Motor neuron (in vitro differentiated cells): Measurements from ENCODE around the gene TMEM114. TPM values are rescaled to one million over a fixed set of nuclear protein-coding genes. Genes with fewer than 3 reads are reported as not detected.

Source experiments
- ATAC-seq, 8 experiments: fragments of 200-7000 bp; cut with Tn5 transposase; replicated peaks in 6 of 8; 2 replicates each; pipeline ENCODE4 v1.8.0; 2021; ENCODE audit warnings: mild to moderate bottlenecking in 8 of 8, moderate library complexity in 8 of 8
- H3K27ac ChIP-seq, 2 donors: fragments of 250-450 bp; sonication (Bioruptor Pico); 2 replicates each; pipeline ENCODE4 v1.9.0; 2021; ENCODE audit warnings: antibody characterized with exemption in 2 of 2, mild to moderate bottlenecking in 2 of 2, moderate library complexity in 1 of 2
- H3K4me1 ChIP-seq, 2 donors: fragments of 250-450 bp; sonication (Bioruptor Pico); replicated peaks in 1 of 2; 2 replicates each; pipeline ENCODE4 v1.6.1; 2021; ENCODE audit warnings: antibody characterized with exemption in 2 of 2, mild to moderate bottlenecking in 2 of 2, moderate library complexity in 1 of 2
- H3K4me3 ChIP-seq, 5 donors: fragments of 250-450 bp; sonication (Bioruptor Pico); 2 replicates each; pipeline ENCODE4 v1.9.0; 2021; ENCODE audit warnings: antibody characterized with exemption in 5 of 5, mild to moderate bottlenecking in 5 of 5, moderate library complexity in 4 of 5
- WGBS, 10 experiments: fragments of 450-650 bp; shearing (Covaris generic); methylation state at CpG; one replicate each; pipeline ENCODE4 v1.0.0; 2022; 5-methylcytosine and 5-hydroxymethylcytosine counted together
- in situ Hi-C, 9 experiments: fragments of 400-800 bp; cut with MboI; loops; one replicate each; pipeline ENCODE4 v1.15.0; 2021; ENCODE audit warnings: low sequenced_read_pairs in 9 of 9, low pct_unique_long_range_greater_than_20kb in 2 of 9; ENCODE audit not compliant: unreplicated experiment in 9 of 9
- total RNA-seq, 8 experiments: library from RNA; unstranded; fragments of 300-600 nt; gene quantifications; 2 replicates each; pipeline versions ENCODE4 v1.2.3 to v1.2.4, GENCODE V29; 2022

Gene TMEM114
- total RNA-seq, 8 experiments from 2014 or later, result 0.21 to 1.3 (median 0.27) TPM; not detected in 5

DNA sequence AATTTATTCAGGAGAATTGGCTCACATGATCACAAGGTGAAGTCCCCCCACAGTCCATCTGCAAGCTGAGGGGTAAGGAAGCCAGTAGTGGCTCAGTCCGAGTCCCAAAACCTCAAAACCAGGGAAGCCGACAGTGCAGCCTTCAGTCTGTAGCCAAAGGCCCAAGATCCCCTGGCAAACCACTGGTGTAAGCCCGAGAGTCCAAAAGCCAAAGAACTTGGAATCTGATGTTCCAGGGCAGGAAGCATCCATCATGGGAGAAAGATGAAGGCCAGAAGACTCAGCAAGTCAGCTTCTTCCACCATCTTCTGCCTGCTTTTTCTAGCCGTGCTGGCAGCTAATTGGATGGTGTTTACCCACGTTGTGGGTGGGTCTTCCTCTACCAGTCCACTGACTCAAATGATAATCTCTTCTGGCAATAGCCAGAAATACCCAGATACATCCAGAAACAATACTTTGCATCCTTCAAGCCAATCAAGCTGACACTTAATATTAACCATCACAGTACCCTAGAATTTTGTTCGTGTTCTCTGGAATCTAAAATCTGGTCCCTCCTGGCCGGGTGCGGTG is 40.4 kb downstream of the TMEM114 start:
- H3K27ac ChIP-seq, result no peak overlapping the region
- in situ Hi-C loops, result no loop called here
- WGBS, 10 experiments, result 48 to 95% (median 70%) methylated on average over 1 to 7 of the region's 8 CpGs; no CpG with 5 or more reads in 1 of the 10 experiments
- ATAC-seq, result no peak
- no peaks in the 10 kb centered on the region for H3K4me1 ChIP-seq
- no peak overlapping the region for H3K4me3 ChIP-seq

- Histone ChIP-seq H3K4me1 (no peaks in the 10 kb centered on the region), H3K4me3 (no peak overlapping the region), H3K27ac (no peak overlapping the region)
- 33 to 100% (median 95%) methylated on average over 1 to 2 of the region's 3 CpGs; no CpG with 5 or more reads in 5 of the 10 experiments for WGBS, 10 experiments
- no peak for ATAC-seq
- in situ Hi-C loops, result no loop called here
These were observed 42.1 kb downstream of the TMEM114 start for GRCh38 chr16:8548166-8548565.

GRCh38 chr16:8547762-8548161 is 42.5 kb downstream of the TMEM114 start:
- Histone ChIP-seq H3K4me3 (no peak overlapping the region), H3K27ac (no peak overlapping the region), H3K4me1 (no peaks in the 10 kb centered on the region)
- in situ Hi-C loops, result no loop called here
- WGBS, 10 experiments, result 4 to 100% (median 80%) methylated on average over 1 to 8 of the region's 8 CpGs; no CpG with 5 or more reads in 1 of the 10 experiments
- no peak for ATAC-seq

GRCh38 chr16:8544406-8544805 is 45.9 kb downstream of the TMEM114 start:
- H3K27ac ChIP-seq, result no peak overlapping the region
- H3K4me1 ChIP-seq, result no peaks in the 10 kb centered on the region
- no peak for ATAC-seq
- 33 to 78% (median 60%) methylated on average over 1 to 5 of the region's 5 CpGs; no CpG with 5 or more reads in 1 of the 10 experiments for WGBS, 10 experiments
- no peak overlapping the region for H3K4me3 ChIP-seq
- in situ Hi-C loops, result no loop called here

- WGBS, 10 experiments, result 3 to 83% (median 17%) methylated on average over 1 to 3 of the region's 3 CpGs; no CpG with 5 or more reads in 2 of the 10 experiments
- Histone ChIP-seq H3K4me1 (no peaks in the 10 kb centered on the region), H3K27ac (no peak overlapping the region), H3K4me3 (no peak overlapping the region)
- in situ Hi-C loops, result no loop called here
- ATAC-seq, result no peak
These were observed 47.1 kb downstream of the TMEM114 start for GRCh38 chr16:8543258-8543657.

DNA sequence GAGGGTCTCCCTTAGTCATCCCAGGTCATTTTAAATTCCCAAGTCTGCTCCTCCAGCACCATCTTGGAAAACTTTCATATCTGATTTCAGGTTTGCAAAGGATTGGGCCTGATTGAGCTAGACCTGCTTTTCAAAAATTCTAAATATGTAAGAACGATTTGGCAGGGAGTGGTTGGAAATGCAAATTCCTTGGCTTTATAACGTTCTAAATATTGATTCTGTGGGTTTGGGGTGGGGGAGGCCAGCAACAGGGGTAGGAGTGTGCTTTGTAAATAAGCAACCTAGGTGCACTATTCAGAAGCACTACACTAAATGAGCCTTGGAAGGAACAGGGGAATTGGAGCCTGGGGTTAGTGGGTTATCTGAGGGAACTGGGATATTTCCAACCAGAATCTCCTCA is 47.9 kb downstream of the TMEM114 start:
- in situ Hi-C loops, result no loop called here
- 0 to 80% (median 29%) methylated on average over 1 to 2 of the region's 2 CpGs; no CpG with 5 or more reads in 3 of the 10 experiments for WGBS, 10 experiments
- Histone ChIP-seq H3K27ac (no peak overlapping the region), H3K4me3 (no peak overlapping the region), H3K4me1 (no peaks in the 10 kb centered on the region)
- peak in 3 of 8 experiments; percentile 89 to 93 (median 92) for ATAC-seq

GRCh38 chr16:8541868-8542267 is 48.4 kb downstream of the TMEM114 start:
- in situ Hi-C loops, result no loop called here
- ATAC-seq, result no peak
- H3K27ac ChIP-seq, result no peak overlapping the region
- H3K4me3 ChIP-seq, result no peak overlapping the region
- H3K4me1 ChIP-seq, result no peaks in the 10 kb centered on the region
- WGBS, 10 experiments, result 0 to 86% (median 20%) methylated on average over 1 to 3 of the region's 4 CpGs; no CpG with 5 or more reads in 3 of the 10 experiments

DNA sequence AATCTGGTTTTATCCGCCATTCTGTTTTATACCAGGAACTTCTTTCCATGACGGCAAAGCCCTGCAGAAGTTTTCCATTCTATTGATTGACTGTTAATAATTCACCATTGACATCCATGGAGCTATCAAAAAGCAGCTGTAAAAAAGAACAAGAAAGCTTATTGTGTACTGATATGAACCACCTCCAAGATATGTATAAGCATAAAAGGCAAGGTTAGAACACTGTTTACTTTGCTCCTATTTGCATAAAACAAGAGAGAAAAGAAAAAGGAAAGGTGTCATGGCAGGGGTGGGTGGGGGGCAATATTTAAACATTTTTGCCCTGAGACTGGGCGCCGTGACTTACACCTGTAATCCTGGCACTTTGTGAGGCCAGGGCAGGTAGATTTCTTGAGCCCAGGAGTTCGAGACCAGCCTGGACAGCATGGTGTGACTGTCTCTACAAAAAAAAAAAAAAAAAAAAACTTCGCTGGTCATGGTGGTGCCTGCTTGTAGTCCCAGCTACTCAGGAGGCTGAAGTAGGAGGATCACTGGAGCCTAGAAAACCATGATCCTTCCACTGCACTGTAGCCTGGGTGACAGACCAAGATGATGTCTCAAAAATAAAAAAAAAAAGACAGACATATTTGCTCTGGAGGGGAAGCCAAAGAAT is 52.5 kb downstream of the TMEM114 start:
- in situ Hi-C loops, result no loop called here
- 0 to 100% (median 80%) methylated on average over 1 to 6 of the region's 6 CpGs; no CpG with 5 or more reads in 1 of the 10 experiments for whole genome bisulfite sequencing, 10 experiments

GRCh38 chr16:8533509-8533908 is 56.8 kb downstream of the TMEM114 start:
- ATAC-seq, result no peak
- peaks cover 0 to 9% of the 10 kb centered on the region in 2 donors for H3K4me1 ChIP-seq
- in situ Hi-C loops, result no loop called here
- no peak overlapping the region for H3K27ac ChIP-seq
- 0 to 100% (median 62%) methylated on average over 1 to 2 of the region's 2 CpGs; no CpG with 5 or more reads in 6 of the 10 experiments for WGBS, 10 experiments
- no peak overlapping the region for H3K4me3 ChIP-seq

More for the DNA sequence above, 52.5 kb downstream of the TMEM114 start:
- no peak for ATAC-seq
- Histone ChIP-seq H3K27ac (no peak overlapping the region), H3K4me3 (no peak overlapping the region), H3K4me1 (peaks cover 0 to 7% of the 10 kb centered on the region in 2 donors)

GRCh38 chr16:8530752-8531384 is 59.4 kb downstream of the TMEM114 start:
- in situ Hi-C loops, result no loop called here
- WGBS, 10 experiments, result 0 to 61% (median 33%) methylated on average over 1 to 5 of the region's 5 CpGs; no CpG with 5 or more reads in 1 of the 10 experiments
- H3K27ac ChIP-seq, result no peak overlapping the region
- peak in 3 of 8 experiments; percentile 93 to 96 (median 95) for ATAC-seq
- H3K4me3 ChIP-seq, result no peak overlapping the region
- H3K4me1 ChIP-seq, result peaks cover 0 to 9% of the 10 kb centered on the region in 2 donors

DNA sequence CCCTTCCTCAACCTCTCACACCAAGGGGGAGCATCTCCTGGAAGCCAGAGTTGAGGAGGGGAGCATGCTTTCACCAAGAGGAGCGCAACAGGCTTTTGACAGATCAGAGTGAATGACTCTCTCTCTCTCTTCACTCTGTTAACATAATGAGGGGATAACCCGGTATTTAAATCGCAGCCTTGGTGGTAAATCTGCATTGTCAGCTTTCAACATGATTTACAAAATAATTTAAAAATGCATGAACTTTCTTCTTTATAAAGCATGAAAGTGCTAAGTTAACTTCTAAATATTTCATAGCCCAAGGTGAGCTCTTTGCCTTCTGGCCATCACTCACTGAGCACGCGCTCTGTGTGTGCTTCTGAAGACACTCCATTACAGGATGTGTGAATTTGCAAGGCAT is 61.8 kb downstream of the TMEM114 start:
- in situ Hi-C loops, result no loop called here
- ATAC-seq, result peak in 1 of 8 experiments; percentile 13
- 0 to 94% (median 59%) methylated on average over 2 to 5 of the region's 5 CpGs; no CpG with 5 or more reads in 4 of the 10 experiments for WGBS, 10 experiments
- Histone ChIP-seq H3K27ac (no peak overlapping the region), H3K4me3 (no peak overlapping the region), H3K4me1 (peaks cover 0 to 10% of the 10 kb centered on the region in 2 donors)

DNA sequence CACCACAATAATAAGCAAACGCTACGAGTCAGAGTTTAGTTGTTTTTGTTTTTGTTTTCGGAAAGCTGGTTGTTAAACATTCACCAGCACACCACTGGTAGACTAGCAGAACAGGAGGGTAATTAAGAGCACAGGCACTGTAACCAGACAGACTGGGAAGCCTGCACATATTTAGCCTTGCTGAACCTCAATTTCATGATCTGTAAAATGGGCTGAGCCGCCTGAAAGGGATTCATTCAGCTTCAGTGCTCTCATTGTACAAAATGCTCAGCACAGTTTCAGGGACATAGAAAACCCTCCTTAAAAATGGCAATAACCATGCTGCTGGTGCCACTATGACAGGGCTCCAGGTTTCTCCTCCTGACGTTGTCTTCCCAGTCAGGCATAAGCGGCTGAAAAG is 66.4 kb downstream of the TMEM114 start:
- no peak for ATAC-seq
- Histone ChIP-seq H3K4me3 (no peak overlapping the region), H3K27ac (no peak overlapping the region), H3K4me1 (peaks cover 0 to 14% of the 10 kb centered on the region in 2 donors)
- in situ Hi-C loops, result no loop called here
- WGBS, 10 experiments, result 32 to 93% (median 77%) methylated on average over 1 to 6 of the region's 6 CpGs

GRCh38 chr16:8522757-8523156 is 67.6 kb downstream of the TMEM114 start:
- Histone ChIP-seq H3K4me1 (peaks cover 0 to 14% of the 10 kb centered on the region in 2 donors), H3K27ac (no peak overlapping the region), H3K4me3 (no peak overlapping the region)
- in situ Hi-C loops, result no loop called here
- no peak for ATAC-seq
- 40 to 97% (median 65%) methylated on average over 1 to 7 of the region's 7 CpGs; no CpG with 5 or more reads in 2 of the 10 experiments for WGBS, 10 experiments
